ENCODE results near the gene PIK3R4. TPM values are rescaled to one million over a fixed set of nuclear protein-coding genes. Genes with fewer than 3 reads are reported as not detected.

Gene PIK3R4
- total and polyA plus RNA-seq, 4 donors, result 14.3 to 22.3 (median 20.0) TPM

- 79 to 80% methylated on average over 4 of the region's 4 CpGs for WGBS, 2 donors
- Histone ChIP-seq H3K27me3 (ENCODE audit: control insufficient read depth in 1 of 2, insufficient read depth in 2 of 2, low read length in 1 of 2) (no peaks in the 10 kb centered on the region), H3K9me3 (ENCODE audit: control insufficient read depth, low read length) (no peaks in the 10 kb centered on the region), H3K27ac (ENCODE audit: low read depth in 1 of 2, low read length in 2 of 2) (no peak overlapping the region), H3K4me3 (ENCODE audit: low read length in 2 of 2) (no peak overlapping the region), H3K36me3 (ENCODE audit: control insufficient read depth in 1 of 2, insufficient read depth in 2 of 2, low read length in 1 of 2) (no peaks in the 10 kb centered on the region), H3K4me1 (ENCODE audit: control insufficient read depth in 1 of 2, insufficient read depth in 2 of 2, low read length in 2 of 2) (no peaks in the 10 kb centered on the region)
- intact Hi-C loops (cut with DNase I), result no loop called here
- ATAC-seq (ENCODE audit: low FRiP score) (no peak), DNase-seq (no peak)
Measured at GRCh38 chr3:130711565-130712324, 34.9 kb downstream of the PIK3R4 start.

GRCh38 chr3:130709671-130710070, 37.0 kb downstream of the PIK3R4 start:
- 7 to 14% methylated on average over 1 of the region's 1 CpG for WGBS, 2 donors
- no peak for ATAC-seq (ENCODE audit: low FRiP score)
- Histone ChIP-seq H3K27me3 (ENCODE audit: control insufficient read depth in 1 of 2, insufficient read depth in 2 of 2, low read length in 1 of 2) (no peaks in the 10 kb centered on the region), H3K36me3 (ENCODE audit: control insufficient read depth in 1 of 2, insufficient read depth in 2 of 2, low read length in 1 of 2) (no peaks in the 10 kb centered on the region), H3K9me3 (ENCODE audit: control insufficient read depth, low read length) (no peaks in the 10 kb centered on the region), H3K4me3 (ENCODE audit: low read length in 2 of 2) (no peak overlapping the region), H3K27ac (ENCODE audit: low read depth in 1 of 2, low read length in 2 of 2) (no peak overlapping the region), H3K4me1 (ENCODE audit: control insufficient read depth in 1 of 2, insufficient read depth in 2 of 2, low read length in 2 of 2) (no peaks in the 10 kb centered on the region)
- intact Hi-C loops (cut with DNase I), result no loop called here
- no peak for DNase-seq

GRCh38 chr3:130707902-130708601, 38.6 kb downstream of the PIK3R4 start:
- H3K36me3 ChIP-seq (ENCODE audit: control insufficient read depth in 1 of 2, insufficient read depth in 2 of 2, low read length in 1 of 2), result peaks cover under 1 to 4% of the 10 kb centered on the region in 2 donors
- H3K4me1 ChIP-seq (ENCODE audit: control insufficient read depth in 1 of 2, insufficient read depth in 2 of 2, low read length in 2 of 2), result no peaks in the 10 kb centered on the region
- WGBS, 2 donors, result 73 to 75% methylated on average over 3 of the region's 3 CpGs
- intact Hi-C loops (cut with DNase I), result no loop called here
- H3K27ac ChIP-seq (ENCODE audit: low read depth in 1 of 2, low read length in 2 of 2), result no peak overlapping the region
- no peak for DNase-seq
- ATAC-seq (ENCODE audit: low FRiP score), result no peak
- no peak overlapping the region for H3K4me3 ChIP-seq (ENCODE audit: low read length in 2 of 2)
- no peaks in the 10 kb centered on the region for H3K9me3 ChIP-seq (ENCODE audit: control insufficient read depth, low read length)
- no peaks in the 10 kb centered on the region for H3K27me3 ChIP-seq (ENCODE audit: control insufficient read depth in 1 of 2, insufficient read depth in 2 of 2, low read length in 1 of 2)

GRCh38 chr3:130705501-130705900, 41.1 kb downstream of the PIK3R4 start:
- 81 to 93% methylated on average over 6 of the region's 6 CpGs for WGBS, 2 donors
- intact Hi-C loops (cut with DNase I), result no loop called here
- DNase-seq, result no peak
- Histone ChIP-seq H3K27me3 (ENCODE audit: control insufficient read depth in 1 of 2, insufficient read depth in 2 of 2, low read length in 1 of 2) (no peaks in the 10 kb centered on the region), H3K4me3 (ENCODE audit: low read length in 2 of 2) (no peak overlapping the region), H3K36me3 (ENCODE audit: control insufficient read depth in 1 of 2, insufficient read depth in 2 of 2, low read length in 1 of 2) (peaks cover 3 to 7% of the 10 kb centered on the region in 2 donors), H3K9me3 (ENCODE audit: control insufficient read depth, low read length) (no peaks in the 10 kb centered on the region), H3K27ac (ENCODE audit: low read depth in 1 of 2, low read length in 2 of 2) (no peak overlapping the region), H3K4me1 (ENCODE audit: control insufficient read depth in 1 of 2, insufficient read depth in 2 of 2, low read length in 2 of 2) (no peaks in the 10 kb centered on the region)
- ATAC-seq (ENCODE audit: low FRiP score), result no peak

DNA sequence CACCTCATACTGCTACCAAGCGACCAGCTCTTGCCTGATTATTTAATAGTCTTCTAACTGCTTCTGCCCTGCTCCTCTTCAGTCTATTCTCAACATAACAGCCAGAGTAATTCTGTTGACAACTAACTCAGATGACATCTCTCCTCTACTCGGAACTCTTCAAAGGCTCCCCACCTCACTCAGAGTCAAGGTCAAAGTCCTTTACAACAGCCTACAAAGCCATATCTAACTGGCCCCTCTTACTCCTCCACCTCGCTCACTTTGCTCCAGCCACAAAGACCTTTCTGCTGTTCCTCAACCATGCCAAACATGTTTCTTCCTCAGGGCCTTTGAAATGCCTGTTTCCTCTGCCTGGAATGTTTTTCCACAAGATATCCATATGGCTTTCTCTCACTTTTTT, 43.6 kb downstream of the PIK3R4 start:
- no peak for ATAC-seq (ENCODE audit: low FRiP score)

GRCh38 chr3:130700541-130700940, 46.1 kb downstream of the PIK3R4 start:
- no peaks in the 10 kb centered on the region for H3K27me3 ChIP-seq (ENCODE audit: control insufficient read depth in 1 of 2, insufficient read depth in 2 of 2, low read length in 1 of 2)
- peak overlapping the region in 1 of 2 donors; percentile 37 for H3K27ac ChIP-seq (ENCODE audit: low read depth in 1 of 2, low read length in 2 of 2)
- WGBS, 2 donors, result 0 to 6% methylated on average over 2 of the region's 2 CpGs
- DNase-seq (no peak), ATAC-seq (ENCODE audit: low FRiP score) (peak; percentile 69)
- peaks cover 3 to 7% of the 10 kb centered on the region in 2 donors for H3K36me3 ChIP-seq (ENCODE audit: control insufficient read depth in 1 of 2, insufficient read depth in 2 of 2, low read length in 1 of 2)
- no peaks in the 10 kb centered on the region for H3K9me3 ChIP-seq (ENCODE audit: control insufficient read depth, low read length)
- intact Hi-C loops (cut with DNase I), result no loop called here
- H3K4me3 ChIP-seq (ENCODE audit: low read length in 2 of 2), result no peak overlapping the region
- H3K4me1 ChIP-seq (ENCODE audit: control insufficient read depth in 1 of 2, insufficient read depth in 2 of 2, low read length in 2 of 2), result no peaks in the 10 kb centered on the region

More for the DNA sequence above, 43.6 kb downstream of the PIK3R4 start:
- Histone ChIP-seq H3K4me3 (ENCODE audit: low read length in 2 of 2) (no peak overlapping the region), H3K27me3 (ENCODE audit: control insufficient read depth in 1 of 2, insufficient read depth in 2 of 2, low read length in 1 of 2) (no peaks in the 10 kb centered on the region), H3K27ac (ENCODE audit: low read depth in 1 of 2, low read length in 2 of 2) (no peak overlapping the region), H3K36me3 (ENCODE audit: control insufficient read depth in 1 of 2, insufficient read depth in 2 of 2, low read length in 1 of 2) (peaks cover 3 to 7% of the 10 kb centered on the region in 2 donors), H3K4me1 (ENCODE audit: control insufficient read depth in 1 of 2, insufficient read depth in 2 of 2, low read length in 2 of 2) (no peaks in the 10 kb centered on the region), H3K9me3 (ENCODE audit: control insufficient read depth, low read length) (no peaks in the 10 kb centered on the region)
- DNase-seq, result no peak
- 93 to 94% methylated on average over 3 of the region's 3 CpGs for WGBS, 2 donors
- intact Hi-C loops (cut with DNase I), result no loop called here

DNA sequence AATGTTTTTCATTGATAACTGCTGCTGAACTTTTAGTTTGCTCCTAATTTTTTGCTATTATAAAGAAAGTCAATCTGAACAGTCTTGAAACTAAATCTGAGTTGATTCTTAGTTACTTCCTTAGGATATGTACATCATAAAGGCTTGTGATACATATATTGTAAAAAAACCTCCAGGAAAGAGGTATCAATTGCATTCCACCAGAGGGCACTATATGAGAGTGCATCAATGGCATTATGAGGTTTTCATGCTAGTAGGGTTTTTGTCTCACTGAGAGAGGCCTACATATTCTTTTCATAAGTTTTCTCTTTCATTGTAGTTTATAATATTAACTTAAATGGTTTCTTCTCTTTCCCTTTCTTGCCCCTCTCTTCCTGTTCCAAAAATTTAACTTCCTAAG, 46.9 kb downstream of the PIK3R4 start:
- DNase-seq (no peak), ATAC-seq (ENCODE audit: low FRiP score) (no peak)
- intact Hi-C loops (cut with DNase I), result no loop called here
- no peak overlapping the region for H3K4me3 ChIP-seq (ENCODE audit: low read length in 2 of 2)
- no peaks in the 10 kb centered on the region for H3K4me1 ChIP-seq (ENCODE audit: control insufficient read depth in 1 of 2, insufficient read depth in 2 of 2, low read length in 2 of 2)
- peaks cover 3 to 7% of the 10 kb centered on the region in 2 donors for H3K36me3 ChIP-seq (ENCODE audit: control insufficient read depth in 1 of 2, insufficient read depth in 2 of 2, low read length in 1 of 2)
- H3K27me3 ChIP-seq (ENCODE audit: control insufficient read depth in 1 of 2, insufficient read depth in 2 of 2, low read length in 1 of 2), result no peaks in the 10 kb centered on the region
- no peak overlapping the region for H3K27ac ChIP-seq (ENCODE audit: low read depth in 1 of 2, low read length in 2 of 2)
- H3K9me3 ChIP-seq (ENCODE audit: control insufficient read depth, low read length), result no peaks in the 10 kb centered on the region

DNA sequence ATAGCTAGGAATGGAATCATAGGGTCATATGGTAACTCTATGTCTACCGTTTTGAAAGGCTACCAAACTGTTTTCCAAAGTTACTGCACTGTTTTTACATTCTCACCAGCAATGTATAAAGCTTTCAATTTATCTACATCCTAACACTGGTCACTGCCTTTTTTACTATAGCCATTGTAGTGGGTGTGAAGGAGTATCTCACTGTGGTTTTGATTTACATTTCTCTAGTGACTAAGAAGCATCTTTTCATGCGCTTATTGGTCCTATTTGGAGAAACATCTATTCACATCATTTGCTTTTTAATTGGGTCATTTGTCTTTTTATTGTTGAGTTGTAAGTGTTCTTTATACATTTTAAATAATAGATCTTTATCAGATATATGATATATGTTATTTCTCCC, 53.3 kb downstream of the PIK3R4 start:
- Histone ChIP-seq H3K27ac (ENCODE audit: low read depth in 1 of 2, low read length in 2 of 2) (no peak overlapping the region), H3K27me3 (ENCODE audit: control insufficient read depth in 1 of 2, insufficient read depth in 2 of 2, low read length in 1 of 2) (no peaks in the 10 kb centered on the region), H3K36me3 (ENCODE audit: control insufficient read depth in 1 of 2, insufficient read depth in 2 of 2, low read length in 1 of 2) (no peaks in the 10 kb centered on the region), H3K9me3 (ENCODE audit: control insufficient read depth, low read length) (no peaks in the 10 kb centered on the region), H3K4me1 (ENCODE audit: control insufficient read depth in 1 of 2, insufficient read depth in 2 of 2, low read length in 2 of 2) (no peaks in the 10 kb centered on the region), H3K4me3 (ENCODE audit: low read length in 2 of 2) (no peak overlapping the region)
- DNase-seq (no peak), ATAC-seq (ENCODE audit: low FRiP score) (no peak)
- intact Hi-C loops (cut with DNase I), result no loop called here
- WGBS, 2 donors, result 95 to 97% methylated on average over 2 of the region's 2 CpGs

GRCh38 chr3:130692455-130692854, 54.2 kb downstream of the PIK3R4 start:
- Histone ChIP-seq H3K9me3 (ENCODE audit: control insufficient read depth, low read length) (no peaks in the 10 kb centered on the region), H3K4me1 (ENCODE audit: control insufficient read depth in 1 of 2, insufficient read depth in 2 of 2, low read length in 2 of 2) (no peaks in the 10 kb centered on the region), H3K27me3 (ENCODE audit: control insufficient read depth in 1 of 2, insufficient read depth in 2 of 2, low read length in 1 of 2) (no peaks in the 10 kb centered on the region), H3K27ac (ENCODE audit: low read depth in 1 of 2, low read length in 2 of 2) (no peak overlapping the region), H3K36me3 (ENCODE audit: control insufficient read depth in 1 of 2, insufficient read depth in 2 of 2, low read length in 1 of 2) (no peaks in the 10 kb centered on the region), H3K4me3 (ENCODE audit: low read length in 2 of 2) (no peak overlapping the region)
- no peak for DNase-seq
- no peak for ATAC-seq (ENCODE audit: low FRiP score)
- intact Hi-C loops (cut with DNase I), result no loop called here
- WGBS, 2 donors, result 78 to 83% methylated on average over 1 of the region's 1 CpG
